Loucy (cell line): ENCODE measurements around the gene KCNIP3.

Experiments used
- EZH2phosphoT487 ChIP-seq: fragments of 200-600 bp; IDR thresholded peaks from 2 replicates; pipeline ENCODE4 v1.6.1; 2018; ENCODE audit warnings: antibody characterized with exemption, mild to moderate bottlenecking, moderate library complexity, borderline replicate concordance
- TF ChIP-seq, protein P1 (sequence below): fragments of 200-600 bp; sonication (generic); conservative IDR thresholded peaks from 2 replicates; pipeline ENCODE4 v1.5.1; 2014; ENCODE audit warnings: mild to moderate bottlenecking, antibody characterized with exemption, low read length

DNA sequence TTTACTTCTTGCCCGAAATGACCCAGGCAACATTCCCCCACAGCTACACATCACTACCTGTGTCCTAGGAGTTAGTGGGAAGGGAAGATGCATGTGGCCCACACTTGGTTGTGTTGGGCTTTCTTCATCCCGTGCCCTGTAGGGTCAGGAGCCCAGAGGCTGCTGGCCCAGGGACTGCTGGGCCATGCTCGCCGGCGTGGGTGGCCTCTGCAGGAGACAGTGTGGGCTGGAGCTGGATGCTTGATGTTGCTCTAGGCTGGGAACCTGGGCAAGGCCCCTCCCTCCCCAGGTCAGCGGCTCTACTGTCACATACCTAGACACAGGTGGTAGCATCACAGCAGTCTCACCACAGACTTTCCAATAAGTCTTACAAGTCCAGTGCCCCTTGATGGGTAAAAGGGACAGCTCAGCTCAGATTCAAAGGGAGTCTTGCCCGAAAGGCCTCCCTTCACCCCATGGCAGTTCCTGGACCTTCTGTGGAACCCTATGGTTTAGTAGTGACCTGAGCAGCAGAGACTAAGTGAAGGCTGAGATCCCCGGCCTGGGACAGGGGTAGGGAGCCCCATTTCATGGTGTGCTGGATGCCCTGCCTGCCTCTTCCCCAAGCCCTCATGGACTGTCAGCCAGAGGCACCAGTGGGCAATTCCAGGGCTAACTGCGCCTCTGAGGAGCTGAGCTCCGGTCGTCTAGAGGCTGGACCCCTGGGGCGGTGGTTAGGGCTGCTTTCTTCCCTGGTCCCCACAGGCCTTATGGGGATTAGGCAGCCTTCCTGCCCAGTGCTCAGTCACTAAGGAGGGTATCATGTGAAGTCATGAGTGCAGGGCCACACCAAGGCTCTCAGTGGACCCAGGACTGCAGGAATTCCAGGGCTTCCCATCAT, 59.9 kb downstream of the KCNIP3 start:
- TF ChIP-seq, protein P1, sequence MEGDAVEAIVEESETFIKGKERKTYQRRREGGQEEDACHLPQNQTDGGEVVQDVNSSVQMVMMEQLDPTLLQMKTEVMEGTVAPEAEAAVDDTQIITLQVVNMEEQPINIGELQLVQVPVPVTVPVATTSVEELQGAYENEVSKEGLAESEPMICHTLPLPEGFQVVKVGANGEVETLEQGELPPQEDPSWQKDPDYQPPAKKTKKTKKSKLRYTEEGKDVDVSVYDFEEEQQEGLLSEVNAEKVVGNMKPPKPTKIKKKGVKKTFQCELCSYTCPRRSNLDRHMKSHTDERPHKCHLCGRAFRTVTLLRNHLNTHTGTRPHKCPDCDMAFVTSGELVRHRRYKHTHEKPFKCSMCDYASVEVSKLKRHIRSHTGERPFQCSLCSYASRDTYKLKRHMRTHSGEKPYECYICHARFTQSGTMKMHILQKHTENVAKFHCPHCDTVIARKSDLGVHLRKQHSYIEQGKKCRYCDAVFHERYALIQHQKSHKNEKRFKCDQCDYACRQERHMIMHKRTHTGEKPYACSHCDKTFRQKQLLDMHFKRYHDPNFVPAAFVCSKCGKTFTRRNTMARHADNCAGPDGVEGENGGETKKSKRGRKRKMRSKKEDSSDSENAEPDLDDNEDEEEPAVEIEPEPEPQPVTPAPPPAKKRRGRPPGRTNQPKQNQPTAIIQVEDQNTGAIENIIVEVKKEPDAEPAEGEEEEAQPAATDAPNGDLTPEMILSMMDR: no peak
- TF ChIP-seq EZH2phosphoT487: no peak
